ENCODE measurements around the gene NIPBL.

NIPBL gene

GRCh38 chr5:36945687-36946086, 69.1 kb downstream of the NIPBL start:
- DNase-seq (ENCODE audit: low read depth, low spot score) = no peak
- TF ChIP-seq, protein P1, sequence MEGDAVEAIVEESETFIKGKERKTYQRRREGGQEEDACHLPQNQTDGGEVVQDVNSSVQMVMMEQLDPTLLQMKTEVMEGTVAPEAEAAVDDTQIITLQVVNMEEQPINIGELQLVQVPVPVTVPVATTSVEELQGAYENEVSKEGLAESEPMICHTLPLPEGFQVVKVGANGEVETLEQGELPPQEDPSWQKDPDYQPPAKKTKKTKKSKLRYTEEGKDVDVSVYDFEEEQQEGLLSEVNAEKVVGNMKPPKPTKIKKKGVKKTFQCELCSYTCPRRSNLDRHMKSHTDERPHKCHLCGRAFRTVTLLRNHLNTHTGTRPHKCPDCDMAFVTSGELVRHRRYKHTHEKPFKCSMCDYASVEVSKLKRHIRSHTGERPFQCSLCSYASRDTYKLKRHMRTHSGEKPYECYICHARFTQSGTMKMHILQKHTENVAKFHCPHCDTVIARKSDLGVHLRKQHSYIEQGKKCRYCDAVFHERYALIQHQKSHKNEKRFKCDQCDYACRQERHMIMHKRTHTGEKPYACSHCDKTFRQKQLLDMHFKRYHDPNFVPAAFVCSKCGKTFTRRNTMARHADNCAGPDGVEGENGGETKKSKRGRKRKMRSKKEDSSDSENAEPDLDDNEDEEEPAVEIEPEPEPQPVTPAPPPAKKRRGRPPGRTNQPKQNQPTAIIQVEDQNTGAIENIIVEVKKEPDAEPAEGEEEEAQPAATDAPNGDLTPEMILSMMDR (IDR thresholded peaks at IDR 0.05; ENCODE audit: low read depth, low read length) = no peak
- no peak overlapping the region for H3K4me3 ChIP-seq (ENCODE audit: low read depth, low read length)
- in situ Hi-C loops (cut with HindIII; ENCODE audit: low sequenced_read_pairs) = no loop called here

- TF ChIP-seq, protein P1 (IDR thresholded peaks at IDR 0.05; ENCODE audit: low read depth, low read length) = no peak
- DNase-seq (ENCODE audit: low read depth, low spot score) = no peak
- no peak overlapping the region for H3K4me3 ChIP-seq (ENCODE audit: low read depth, low read length)
- in situ Hi-C loops (cut with HindIII; ENCODE audit: low sequenced_read_pairs) = no loop called here
These were observed 69.5 kb downstream of the NIPBL start for GRCh38 chr5:36946101-36946500.

GRCh38 chr5:36948041-36948440, 71.5 kb downstream of the NIPBL start:
- no peak overlapping the region for H3K4me3 ChIP-seq (ENCODE audit: low read depth, low read length)
- DNase-seq (ENCODE audit: low read depth, low spot score) = peak; percentile 66

GRCh38 chr5:36948650-36949049, 72.1 kb downstream of the NIPBL start:
- in situ Hi-C loops (cut with HindIII; ENCODE audit: low sequenced_read_pairs) = no loop called here
- TF ChIP-seq, protein P1 (IDR thresholded peaks at IDR 0.05; ENCODE audit: low read depth, low read length) = no peak
- H3K4me3 ChIP-seq (ENCODE audit: low read depth, low read length) = no peak overlapping the region

More at GRCh38 chr5:36948041-36948440, 71.5 kb downstream of the NIPBL start:
- in situ Hi-C loops (cut with HindIII; ENCODE audit: low sequenced_read_pairs) = no loop called here
- TF ChIP-seq, protein P1 (IDR thresholded peaks at IDR 0.05; ENCODE audit: low read depth, low read length) = no peak

GRCh38 chr5:36949593-36949992, 73.0 kb downstream of the NIPBL start:
- in situ Hi-C loops (cut with HindIII; ENCODE audit: low sequenced_read_pairs) = no loop called here
- TF ChIP-seq, protein P1 (IDR thresholded peaks at IDR 0.05; ENCODE audit: low read depth, low read length) = no peak
- DNase-seq (ENCODE audit: low read depth, low spot score) = no peak
- no peak overlapping the region for H3K4me3 ChIP-seq (ENCODE audit: low read depth, low read length)

More at GRCh38 chr5:36948650-36949049, 72.1 kb downstream of the NIPBL start:
- DNase-seq (ENCODE audit: low read depth, low spot score) = no peak

- in situ Hi-C loops (cut with HindIII; ENCODE audit: low sequenced_read_pairs) = no loop called here
- TF ChIP-seq, protein P1 (IDR thresholded peaks at IDR 0.05; ENCODE audit: low read depth, low read length) = no peak
- no peak overlapping the region for H3K4me3 ChIP-seq (ENCODE audit: low read depth, low read length)
- DNase-seq (ENCODE audit: low read depth, low spot score) = peak; percentile 53
These were observed 74.3 kb downstream of the NIPBL start for GRCh38 chr5:36950586-36951457.

All from astrocyte of the spinal cord (primary cell).